ENCODE data around the gene DIABLO.
"Not testable (repeated sequence)": the region's sequence is repeated elsewhere in the genome, so short reads cannot be mapped to it uniquely, and the experiment has no call there.

Gene DIABLO

DNA sequence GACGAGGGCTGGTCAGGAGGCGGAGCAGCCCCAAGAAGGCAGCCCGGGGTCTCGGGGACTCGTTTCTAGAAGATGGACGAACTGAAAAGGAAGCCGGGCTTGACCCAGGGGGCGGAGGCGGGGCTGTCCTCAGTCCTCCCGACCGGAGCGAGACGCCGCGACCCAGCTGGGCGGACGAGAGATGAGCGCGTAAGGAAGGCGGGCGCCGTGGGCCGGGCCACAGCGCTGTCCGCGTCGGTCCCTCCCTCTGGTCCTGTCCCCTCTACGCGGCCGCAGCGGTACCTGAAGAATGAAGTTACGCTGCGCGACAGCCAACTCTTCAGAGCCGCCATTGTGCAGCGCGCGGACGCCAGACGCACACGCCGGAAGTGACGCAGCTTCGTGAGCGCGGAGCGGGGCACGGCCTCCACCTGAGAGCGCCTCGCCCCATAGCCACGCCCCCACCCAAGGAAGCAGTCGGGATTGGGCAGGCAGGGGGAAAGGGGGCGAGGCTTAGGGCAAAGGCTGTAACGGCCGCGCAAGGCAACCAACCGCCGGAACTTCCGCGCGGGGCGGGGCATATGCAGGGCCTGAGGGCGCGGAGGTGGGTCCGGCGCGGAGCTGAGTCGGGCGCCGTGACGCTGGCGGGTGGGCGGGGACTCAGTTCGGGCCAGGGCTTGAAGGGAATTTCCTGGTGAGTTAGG, at the start of gene DIABLO:
TSS of gene DIABLO (minus strand) at position 370 of the 683 bp plus-strand sequence. CDS start at position 332, 38 bp downstream.
- peak; percentile 99 for DNase-seq (ENCODE audit: low spot score)

DNA sequence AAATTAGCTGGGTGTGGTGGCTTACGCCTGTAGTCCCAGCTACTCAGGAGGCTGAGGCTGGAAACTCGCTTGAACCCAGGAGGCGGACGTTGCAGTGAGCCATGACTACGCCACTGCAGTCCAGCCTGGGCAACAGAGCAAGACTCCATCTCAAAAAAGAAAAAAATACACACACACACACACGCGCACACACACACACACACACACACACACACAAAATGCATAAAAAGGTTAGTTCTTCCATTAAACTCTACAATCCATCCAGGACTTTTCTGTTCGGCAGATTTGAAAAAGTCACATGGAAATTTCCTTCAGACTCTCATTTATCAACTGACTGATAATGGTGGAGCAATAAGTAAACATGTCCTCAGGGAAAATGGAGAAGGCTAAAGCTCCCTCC, 49.6 kb upstream of the DIABLO start:
- DNase-seq (ENCODE audit: low spot score): no peak

DNA sequence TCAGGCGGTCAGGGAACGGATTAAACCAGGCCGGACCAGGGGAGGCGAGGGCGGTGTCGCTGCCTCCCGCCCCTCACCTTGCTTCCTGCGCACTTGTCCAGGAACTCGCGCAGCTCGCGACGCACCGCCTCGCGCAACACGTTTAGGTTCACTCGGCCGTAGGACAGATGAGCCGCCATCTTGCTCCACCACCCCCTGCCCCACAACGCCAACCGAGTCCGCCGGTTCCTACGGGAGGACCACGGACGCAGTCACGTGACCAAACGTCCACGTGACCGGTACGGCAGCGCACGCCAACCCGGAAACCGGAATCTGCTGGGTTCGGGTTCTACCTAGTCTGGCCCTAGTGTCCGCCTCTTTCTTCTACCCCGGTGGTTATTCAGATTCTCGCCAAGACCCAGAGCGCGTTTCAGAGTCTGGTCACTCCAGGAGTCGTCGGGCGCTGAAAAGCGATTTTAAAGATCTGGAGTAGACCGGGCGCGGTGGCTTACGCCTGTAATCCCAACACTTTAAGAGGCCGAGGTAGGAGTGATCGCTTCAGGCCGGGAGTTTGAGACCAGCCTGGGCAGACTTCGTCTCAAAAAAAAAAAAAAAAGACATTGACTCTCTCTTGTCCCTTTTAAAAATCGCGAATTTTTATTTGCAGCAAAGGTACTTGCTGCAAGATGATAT, 40.5 kb upstream of the DIABLO start, which contains the start of gene VPS33A:
TSS of gene VPS33A (minus strand) at position 265 of the 672 bp plus-strand sequence. CDS start at position 179, 86 bp downstream.
- DNase-seq (ENCODE audit: low spot score): peak; percentile 96

DNA sequence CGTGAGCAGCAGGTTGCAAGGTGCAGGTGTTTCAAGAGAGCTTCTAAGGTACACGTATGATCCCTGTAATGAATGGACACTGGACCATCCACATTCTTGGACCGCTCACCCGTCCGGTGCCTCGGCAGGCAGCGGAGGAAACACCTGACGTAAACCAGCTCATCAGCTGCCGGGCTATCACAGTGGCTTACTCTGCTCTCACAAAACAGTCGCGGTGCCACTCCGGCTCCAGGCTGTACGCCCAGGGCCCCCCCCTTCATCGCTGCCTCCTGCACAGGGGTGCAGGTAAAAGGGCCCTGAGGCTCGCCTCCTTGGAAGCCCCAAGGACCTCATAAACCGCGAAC, 40.0 kb upstream of the DIABLO start:
- DNase-seq (ENCODE audit: low spot score): no peak

DNA sequence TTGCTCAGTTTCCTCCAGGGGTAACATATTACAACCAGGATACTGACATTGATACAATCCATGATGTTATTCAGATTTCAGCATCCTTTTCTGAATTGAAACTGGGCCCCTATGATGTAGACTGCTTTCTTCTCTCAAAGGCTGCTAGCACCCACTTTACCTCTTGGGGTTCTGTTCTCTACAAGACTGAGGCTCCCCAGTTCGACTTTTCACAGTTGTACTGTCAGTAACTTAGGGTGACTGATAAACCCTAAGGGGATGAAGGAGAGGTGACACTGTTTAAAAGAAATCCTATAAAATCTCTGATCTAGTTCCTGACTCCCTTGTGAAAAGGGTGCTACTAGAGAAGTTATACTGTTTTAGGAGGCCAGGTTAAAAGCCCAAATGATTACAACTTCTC, 39.6 kb upstream of the DIABLO start:
- no peak for DNase-seq (ENCODE audit: low spot score)

DNA sequence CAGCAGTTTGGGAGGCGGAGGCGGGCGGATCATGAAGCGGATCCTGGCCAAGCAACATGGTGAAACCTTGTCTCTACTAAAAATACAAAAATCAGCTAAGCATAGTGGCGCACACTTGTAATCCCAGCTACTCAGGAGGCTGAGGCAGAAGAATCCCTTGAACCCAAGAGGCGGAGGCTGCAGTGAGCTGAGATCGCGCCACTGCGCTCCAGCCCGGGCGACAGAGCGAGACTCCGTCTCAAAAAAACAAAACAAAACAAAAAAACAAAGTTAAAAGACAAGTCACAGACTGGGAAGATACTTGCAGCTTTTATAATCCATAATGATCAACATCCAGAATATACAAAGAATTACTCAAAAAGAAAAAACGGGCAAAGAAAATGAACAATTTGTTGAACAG, 34.9 kb upstream of the DIABLO start:
- not testable (repeated sequence) for DNase-seq (ENCODE audit: low spot score)

DNA sequence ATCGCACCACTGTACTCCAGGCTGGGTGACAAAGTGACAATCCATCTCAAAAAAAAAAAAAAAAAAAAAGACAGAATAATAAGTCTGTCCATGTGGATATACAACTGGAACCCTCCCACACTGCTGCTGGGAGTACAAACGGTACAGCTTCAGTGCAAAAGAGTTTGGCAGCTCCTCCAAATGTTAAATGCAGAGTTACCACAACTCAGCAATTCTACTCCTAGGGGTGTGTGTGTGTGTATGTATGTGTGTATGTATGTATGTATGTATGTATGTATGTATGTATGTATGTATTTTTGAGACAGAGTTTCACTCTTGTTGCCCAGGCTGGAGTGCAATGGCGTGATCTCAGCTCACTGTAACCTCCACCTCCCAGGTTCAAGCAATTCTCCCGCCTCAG, 33.1 kb upstream of the DIABLO start:
- DNase-seq (ENCODE audit: low spot score): not testable (repeated sequence)

DNA sequence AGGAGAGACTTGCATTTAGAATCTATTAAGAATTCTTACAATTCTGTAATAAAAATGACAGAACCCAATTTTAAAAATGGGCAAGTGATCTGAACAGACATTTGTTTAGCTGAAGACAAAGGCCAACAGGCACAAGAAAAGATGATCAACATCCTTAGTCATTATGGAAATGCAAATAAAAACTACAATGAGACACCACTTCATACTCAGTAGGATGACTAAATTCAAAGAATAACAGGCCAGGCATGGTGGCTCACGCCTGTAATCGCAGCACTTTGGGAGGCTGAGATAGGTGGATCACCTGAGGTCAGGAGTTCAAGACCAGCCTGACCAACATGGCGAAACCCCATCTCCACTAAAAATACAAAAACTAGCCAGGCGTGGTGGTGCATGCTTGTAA, 32.6 kb upstream of the DIABLO start:
- not testable (repeated sequence) for DNase-seq (ENCODE audit: low spot score)

DNA sequence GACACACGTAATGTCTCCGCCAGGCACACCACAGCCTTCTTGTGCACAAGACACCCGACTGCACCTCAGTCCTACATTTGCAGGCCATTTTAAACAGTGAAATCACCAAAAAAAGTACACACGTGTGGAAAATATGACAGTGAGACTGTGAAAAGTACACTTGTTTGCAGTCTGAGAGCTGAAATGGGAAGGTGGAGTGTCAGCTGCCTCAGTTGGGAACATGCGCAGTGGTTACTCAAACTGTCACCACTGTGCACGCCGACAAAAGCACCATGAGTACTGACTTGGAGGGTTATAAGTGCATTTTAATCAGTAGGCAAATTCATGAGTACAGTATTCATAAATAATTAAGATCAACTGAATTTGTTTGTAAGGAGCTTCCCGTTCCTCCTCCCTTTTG, 24.7 kb upstream of the DIABLO start:
- DNase-seq (ENCODE audit: low spot score): no peak

DNA sequence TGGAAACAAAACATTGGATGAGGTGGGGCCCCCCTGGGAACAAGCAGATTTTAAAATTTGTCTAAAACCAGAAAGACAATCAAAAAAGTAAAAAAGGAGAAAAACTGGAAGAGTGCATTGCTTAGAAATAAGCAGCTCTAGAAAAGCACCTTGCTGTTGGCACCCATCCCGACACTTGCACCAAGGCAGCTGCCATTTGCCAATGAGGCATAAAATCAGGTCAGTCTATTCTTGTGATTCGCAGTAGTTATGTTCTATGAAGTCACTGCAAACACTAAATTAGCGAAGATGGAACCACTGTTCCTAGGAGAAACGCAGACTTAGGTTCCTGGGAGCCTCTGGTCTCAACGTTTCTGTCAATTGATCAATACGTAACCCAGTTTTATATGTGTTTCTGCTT, 24.2 kb upstream of the DIABLO start:
- no peak for DNase-seq (ENCODE audit: low spot score)

DNA sequence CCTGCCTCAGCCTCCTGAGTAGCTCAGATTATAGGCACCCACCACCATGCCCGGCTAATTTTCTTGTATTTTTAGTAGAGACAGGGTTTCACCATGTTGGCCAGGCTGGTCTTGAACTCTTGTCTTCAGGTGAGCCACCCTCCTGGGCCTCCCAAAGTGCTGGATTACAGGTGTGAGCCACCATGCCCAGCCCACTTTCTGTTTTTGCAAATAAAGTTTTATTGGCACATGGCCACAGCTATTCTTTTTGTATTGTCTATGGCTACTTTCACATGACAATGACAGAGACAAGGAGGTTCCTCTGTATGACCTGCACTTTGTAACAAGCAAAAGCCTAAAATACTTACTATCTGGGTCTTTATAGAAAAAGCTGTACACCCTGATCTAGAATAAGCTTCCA, 19.7 kb upstream of the DIABLO start:
- DNase-seq (ENCODE audit: low spot score): no peak

DNA sequence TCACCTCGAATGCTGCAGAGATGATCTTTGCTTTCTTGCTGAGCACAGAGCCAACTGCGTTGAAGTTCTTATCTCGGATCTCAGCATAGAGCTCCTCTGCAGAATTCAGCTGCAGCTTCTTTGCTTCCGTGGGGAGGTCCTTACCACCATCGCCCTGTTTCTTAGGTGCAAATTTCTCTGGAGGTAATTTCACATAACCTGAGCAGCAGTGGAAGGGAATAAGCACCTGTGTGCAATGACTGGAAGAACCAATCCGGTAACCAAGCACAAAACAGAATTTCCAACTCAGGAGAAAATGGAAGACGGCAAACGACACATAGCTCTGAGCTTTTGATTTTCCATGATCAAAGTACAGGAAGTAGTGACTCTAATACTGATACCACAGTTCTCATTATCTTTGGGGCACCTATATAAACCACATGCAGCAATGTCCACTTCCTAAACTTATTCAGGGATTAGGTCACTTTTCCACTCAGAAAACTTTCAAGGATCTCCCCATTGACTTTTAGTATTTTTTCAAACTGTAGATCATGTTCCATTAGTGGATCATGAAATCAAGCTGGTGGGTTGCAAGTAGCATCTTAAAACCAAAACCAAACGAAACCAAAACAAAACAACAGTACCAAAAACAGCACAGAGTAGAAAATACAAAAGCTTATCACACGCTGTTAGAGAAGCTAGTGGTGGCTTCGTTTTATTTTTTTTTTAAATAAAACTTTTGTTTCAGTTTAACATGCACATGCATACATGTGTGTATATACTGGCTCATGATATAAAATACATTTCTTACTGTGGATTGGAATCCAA, 18.9 kb upstream of the DIABLO start:
- DNase-seq (ENCODE audit: low spot score): no peak

DNA sequence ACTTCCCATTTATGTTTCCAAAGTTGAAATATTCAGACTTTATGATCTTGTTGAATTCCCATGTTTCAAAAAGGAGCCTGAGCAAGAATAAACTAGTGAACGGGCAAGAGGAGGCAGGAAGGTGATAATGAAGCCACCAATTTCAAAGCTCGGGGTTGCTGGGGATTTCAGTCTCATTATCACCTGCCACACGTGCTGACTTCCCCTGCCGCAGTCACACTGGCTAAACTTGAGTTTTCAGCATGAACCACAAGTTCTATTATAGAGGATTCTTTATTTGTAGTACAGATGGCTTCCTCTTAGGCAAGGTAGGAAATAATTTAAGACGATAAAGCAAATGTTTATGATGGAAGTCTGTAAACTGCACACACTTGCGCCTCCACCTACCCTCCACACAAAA, 18.1 kb upstream of the DIABLO start:
- DNase-seq (ENCODE audit: low spot score): no peak

DNA sequence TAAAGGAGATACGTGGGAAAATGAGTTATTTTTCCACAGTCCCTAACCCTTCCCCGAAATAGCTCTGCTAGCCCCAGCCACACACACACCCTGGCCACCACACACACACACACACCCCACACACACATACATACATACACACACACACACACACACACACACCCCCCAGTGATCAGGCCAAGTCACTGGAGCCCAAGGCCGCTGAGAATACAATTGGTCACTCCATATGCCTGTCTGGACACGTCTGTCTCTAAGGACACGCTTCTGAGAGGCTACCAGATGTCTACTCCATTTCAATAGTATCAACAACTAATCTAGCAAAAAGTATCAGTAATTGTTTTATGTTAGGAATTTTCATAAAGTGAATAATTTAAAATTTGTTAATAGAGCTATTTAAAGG, 13.0 kb upstream of the DIABLO start:
- no peak for DNase-seq (ENCODE audit: low spot score)

DNA sequence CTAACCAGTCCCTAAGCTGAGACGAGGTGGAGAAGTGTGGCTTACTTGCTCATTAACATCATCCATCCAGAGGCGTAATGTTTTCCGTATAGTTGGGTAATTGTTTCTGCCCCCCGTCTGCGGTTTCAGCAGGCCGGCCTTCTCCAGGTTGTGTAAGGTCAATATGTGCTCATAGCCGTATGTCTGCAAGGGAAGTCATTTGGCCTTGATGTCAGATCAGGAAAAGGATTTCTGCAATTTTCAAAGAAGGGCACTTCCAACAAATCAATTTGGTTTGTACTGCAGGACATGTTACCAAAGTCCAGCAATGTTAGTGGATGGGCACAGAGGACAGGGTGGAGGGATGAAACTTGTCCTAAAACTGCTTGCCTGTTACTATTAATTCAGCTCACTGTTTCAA, 9.9 kb upstream of the DIABLO start:
- no peak for DNase-seq (ENCODE audit: low spot score)

DNA sequence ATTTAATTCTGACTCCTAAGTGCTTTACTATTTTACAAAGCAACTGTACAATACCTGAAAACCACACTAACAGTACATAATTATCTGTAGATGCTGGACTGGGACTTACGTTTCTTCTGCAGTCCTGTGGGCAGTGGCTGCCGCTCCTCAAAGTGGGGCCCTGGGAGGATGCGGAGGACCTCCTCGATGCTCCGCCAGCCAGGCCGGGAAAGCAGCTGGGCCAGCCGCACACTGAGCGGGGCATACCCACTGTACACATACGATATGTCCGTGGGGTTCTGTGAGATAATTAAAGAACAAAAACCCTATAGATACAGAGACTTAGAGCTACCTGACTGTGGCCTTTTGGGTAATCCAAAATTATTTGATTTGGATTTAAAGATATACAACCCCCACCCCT, 6.8 kb upstream of the DIABLO start:
- DNase-seq (ENCODE audit: low spot score): no peak

DNA sequence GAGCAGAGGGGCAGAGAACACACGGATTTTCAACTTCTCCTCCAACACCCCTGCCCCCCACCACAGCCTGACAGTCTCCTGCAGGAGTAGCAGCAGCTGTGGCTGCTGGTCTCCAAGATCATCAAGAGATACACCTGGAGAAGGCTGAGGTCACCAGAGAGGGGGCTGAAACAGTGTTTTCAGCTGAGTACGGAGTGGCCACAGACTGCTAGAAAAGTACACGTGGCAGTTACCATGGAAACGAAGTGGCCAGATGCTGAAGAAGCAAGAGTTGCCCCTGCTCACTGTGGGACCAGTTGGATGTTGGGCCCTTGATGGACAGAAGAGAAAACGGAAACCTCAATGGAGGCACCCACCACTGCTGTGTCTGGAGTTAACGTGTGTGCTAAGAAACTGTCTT, 4.9 kb upstream of the DIABLO start:
- DNase-seq (ENCODE audit: low spot score): no peak

DNA sequence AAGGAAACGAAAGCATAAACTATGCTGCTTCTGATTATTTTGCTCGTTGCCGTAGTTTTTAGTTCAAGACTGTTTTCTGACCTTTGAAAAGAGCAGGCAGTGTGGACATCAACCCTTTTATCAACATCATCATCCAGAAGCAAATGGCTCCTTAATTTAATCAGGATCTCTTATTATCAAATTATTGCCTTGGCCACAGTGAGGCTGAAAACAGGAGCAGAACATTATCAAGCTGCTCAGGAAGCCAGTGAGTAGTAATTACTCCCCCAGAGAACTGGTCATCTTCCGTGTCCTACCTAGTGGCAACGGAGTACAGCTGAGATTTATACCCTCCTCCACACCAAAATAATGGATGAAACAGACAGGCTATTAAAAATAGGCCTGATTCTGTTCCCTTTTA, 2.2 kb upstream of the DIABLO start:
- DNase-seq (ENCODE audit: low spot score): no peak

DNA sequence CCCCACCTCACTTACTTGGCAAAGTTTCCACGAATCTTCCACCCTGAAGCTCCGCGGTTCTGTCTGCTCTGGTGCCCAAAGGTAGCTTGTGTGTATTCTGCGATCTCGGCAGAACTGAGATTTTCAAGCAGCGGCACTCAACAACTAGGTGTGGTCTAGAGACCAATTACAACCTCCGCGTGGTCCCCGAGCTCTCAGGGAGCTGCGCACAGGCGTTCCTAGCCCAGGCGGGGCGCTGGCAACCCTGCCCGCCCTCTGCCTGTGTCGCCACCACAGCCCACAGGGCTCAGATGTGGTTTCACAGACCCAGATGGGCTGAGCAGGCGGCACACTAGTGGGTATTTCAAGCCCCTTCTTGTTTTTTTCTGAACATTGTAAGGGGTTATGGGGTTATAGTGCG, 1.5 kb upstream of the DIABLO start:
- no peak for DNase-seq (ENCODE audit: low spot score)

DNA sequence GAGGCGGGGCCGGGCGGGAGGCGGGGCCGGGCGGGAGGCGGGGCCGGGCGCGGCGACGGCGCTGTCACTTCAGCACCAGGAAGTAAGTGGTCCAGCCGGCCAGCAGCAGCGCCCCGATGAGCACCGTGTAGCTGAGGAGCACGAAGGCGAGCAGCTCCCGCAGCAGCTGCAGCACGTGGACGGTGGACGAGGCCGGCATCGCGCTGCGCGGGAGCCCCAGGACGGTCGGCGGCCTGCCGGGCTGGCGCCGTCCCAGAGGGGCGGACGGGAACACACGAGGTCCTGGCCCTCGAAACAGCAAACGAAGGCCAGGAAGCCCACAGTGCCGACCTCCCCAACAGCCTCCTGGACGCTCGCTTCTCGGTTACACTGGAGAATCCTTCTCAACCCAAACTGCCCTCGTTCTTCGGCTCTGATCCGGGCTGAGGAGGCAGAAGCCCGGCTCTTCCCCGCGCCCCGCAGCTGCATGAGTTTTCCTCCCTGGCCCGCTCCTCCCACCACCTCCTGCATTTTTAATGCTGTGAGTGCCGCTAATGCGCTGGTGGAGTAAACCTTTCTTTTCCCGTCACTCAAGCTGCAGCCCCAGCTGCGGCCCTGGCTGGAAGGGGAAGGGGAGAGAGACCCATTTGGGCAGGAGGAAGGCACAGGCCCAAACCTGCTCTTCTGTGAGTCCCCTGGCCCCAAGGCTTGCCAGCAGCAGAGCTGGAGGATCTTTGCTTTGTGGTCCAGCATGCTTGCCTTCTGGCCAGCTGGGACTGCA, 694 bp upstream of the DIABLO start:
- DNase-seq (ENCODE audit: low spot score): peak; percentile 65

DNA sequence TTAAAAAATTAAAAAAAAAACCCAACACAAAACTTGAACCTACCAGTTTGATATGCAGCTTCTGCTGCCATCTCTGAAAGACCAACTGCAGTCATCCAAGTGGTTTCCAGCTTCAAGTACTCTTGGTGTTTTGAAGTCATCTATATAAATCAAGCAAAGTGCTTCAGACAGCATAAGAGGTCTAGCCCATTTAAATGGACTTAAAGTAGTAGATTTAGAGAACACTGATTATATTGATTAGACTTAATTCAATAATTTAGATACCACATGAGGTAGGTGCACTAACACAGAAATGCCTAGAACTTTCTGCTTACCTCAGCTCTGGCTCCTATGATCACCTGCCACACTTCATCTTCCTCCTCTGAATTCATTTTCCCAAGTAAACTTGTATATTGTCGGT, 9.4 kb downstream of the DIABLO start:
- no peak for DNase-seq (ENCODE audit: low spot score)

DNA sequence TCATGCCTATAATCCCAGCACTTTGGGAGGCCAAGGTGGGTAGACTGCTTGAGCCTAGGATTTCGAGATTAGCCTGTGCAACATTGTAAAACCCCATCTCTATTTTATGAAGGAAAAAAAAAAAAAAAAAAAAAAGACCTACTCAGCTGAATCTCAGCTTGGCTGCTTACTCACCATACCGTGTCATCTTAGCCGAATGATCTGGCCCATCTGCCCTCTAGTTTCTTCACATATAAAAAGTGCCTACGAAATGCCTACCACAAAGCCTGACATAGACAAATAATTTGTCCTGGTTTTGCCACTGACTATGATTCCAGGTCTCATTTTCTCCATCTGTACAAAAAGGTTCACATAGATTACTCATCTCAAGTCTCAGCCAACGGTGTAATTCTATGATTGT, 10.1 kb downstream of the DIABLO start:
- no peak for DNase-seq (ENCODE audit: low spot score)

Measured in D341Med (cell line).